ENCODE results near the gene DLX6. TPM values are rescaled to one million over a fixed set of nuclear protein-coding genes. Genes with fewer than 3 reads are reported as not detected.

The DLX6 gene
- total RNA-seq, 3 donors from 2014 or later: 0.32 TPM; not detected in 2

DNA sequence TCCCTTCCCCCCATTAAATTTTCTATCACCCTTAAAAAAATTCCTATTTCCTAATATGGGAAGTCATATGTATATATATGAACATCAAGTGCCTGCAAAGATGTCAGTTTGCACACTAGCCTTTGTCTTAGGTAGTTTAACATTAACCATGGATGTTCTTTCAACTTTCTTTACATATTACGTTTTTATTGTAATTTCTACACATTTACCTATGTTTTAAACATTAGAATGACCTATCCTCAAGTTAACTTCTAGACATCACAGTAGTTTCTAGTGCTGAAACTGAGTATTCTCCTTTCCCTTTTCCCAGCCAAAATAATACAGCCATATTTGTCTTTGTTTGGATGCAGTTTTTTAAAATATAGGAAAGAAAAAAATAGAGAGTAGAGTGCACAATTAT, 5.8 kb downstream of the DLX6 start:
- TF ChIP-seq, protein P1, sequence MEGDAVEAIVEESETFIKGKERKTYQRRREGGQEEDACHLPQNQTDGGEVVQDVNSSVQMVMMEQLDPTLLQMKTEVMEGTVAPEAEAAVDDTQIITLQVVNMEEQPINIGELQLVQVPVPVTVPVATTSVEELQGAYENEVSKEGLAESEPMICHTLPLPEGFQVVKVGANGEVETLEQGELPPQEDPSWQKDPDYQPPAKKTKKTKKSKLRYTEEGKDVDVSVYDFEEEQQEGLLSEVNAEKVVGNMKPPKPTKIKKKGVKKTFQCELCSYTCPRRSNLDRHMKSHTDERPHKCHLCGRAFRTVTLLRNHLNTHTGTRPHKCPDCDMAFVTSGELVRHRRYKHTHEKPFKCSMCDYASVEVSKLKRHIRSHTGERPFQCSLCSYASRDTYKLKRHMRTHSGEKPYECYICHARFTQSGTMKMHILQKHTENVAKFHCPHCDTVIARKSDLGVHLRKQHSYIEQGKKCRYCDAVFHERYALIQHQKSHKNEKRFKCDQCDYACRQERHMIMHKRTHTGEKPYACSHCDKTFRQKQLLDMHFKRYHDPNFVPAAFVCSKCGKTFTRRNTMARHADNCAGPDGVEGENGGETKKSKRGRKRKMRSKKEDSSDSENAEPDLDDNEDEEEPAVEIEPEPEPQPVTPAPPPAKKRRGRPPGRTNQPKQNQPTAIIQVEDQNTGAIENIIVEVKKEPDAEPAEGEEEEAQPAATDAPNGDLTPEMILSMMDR (IDR thresholded peaks at IDR 0.05): no peak
- Histone ChIP-seq H3K4me1 (ENCODE audit: low read depth) (peaks cover 4% of the 10 kb centered on the region), H3K4me3 (no peak overlapping the region), H3K9me3 (no peaks in the 10 kb centered on the region), H3K36me3 (ENCODE audit: low read depth) (no peaks in the 10 kb centered on the region)
- ATAC-seq: no peak
- DNase-seq: no peak
- intact Hi-C loops (cut with DNase I, micrococcal nuclease): no loop called here

DNA sequence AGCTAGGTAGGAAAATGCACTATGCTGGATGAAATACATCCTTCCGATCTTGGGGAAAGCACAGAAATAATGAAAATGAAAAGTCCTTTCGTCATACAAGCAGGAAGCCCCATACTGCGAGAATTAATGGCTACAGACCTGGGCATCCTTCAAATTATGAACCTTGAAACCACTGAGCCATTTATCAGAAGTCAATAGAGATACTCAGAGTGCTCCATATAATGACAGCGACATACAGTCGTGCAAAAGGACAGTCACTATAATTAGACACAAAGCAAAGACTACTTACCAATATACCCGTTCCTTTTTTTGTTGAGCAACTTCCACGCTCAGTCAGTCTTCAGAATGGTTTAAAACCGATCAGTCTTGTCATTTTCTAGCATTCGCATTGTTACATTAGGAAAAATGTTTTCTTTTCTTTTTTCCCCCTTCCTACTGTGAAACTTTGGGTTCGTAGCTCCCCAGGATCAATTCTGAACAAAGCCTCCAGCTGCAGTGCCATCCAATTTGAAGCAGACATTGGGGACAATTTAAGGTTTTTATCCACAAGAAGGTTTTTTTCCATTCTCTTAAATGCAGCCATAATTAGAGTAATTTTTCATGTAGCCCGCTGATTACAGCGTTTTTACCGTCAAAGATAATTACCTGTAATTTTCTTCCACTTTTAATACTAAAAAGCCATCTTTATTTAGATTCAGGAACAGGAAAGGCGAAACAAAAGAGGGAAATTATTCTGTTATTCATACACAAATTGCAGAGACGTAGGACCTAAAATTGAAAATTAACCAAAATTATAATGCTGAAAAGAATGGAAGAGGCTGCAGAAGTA, 6.4 kb downstream of the DLX6 start:
- DNase-seq (no peak), ATAC-seq (no peak)
- Histone ChIP-seq H3K4me3 (no peak overlapping the region), H3K36me3 (ENCODE audit: low read depth) (no peaks in the 10 kb centered on the region), H3K4me1 (ENCODE audit: low read depth) (no peaks in the 10 kb centered on the region), H3K9me3 (no peaks in the 10 kb centered on the region)
- intact Hi-C loops (cut with DNase I, micrococcal nuclease): no loop called here
- TF ChIP-seq, protein P1 (IDR thresholded peaks at IDR 0.05): no peak

DNA sequence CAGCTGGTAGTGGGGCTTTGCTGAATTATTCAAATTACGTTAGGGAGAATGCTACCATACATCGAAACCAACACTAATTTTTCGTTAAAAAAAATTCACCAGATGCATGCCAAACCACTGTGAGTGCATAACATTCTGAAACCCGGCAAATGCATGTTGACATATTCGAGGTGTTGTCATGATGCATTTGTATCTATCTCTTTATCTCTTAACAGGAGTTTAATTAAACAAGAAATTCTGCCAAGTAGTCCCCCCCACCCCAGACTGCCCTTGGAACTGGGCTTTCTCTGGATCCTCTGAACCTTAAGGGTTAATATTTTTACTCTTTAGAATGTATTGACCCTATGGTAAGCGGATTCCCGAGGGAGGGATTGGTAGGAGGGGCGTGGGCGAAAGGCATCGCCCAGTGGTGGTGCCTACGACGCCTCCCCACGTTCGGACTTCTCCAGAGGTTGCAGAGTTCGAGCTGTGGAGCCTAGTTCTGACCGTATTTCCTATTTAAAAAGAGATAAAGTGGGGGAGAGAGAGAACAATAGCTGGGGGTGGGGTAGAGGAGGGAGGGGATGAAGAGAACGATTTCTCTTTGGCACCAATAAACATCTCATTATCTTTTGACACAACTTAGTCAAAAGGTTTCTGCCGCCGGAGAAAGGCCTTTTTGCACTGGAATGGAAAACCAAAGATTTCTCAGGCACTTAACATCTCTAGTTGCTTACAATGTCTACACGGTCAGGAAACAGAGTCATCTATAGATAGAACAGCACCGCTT, 7.2 kb downstream of the DLX6 start:
- H3K4me1 ChIP-seq (ENCODE audit: low read depth): no peaks in the 10 kb centered on the region
- ATAC-seq (no peak), DNase-seq (no peak)
- no peaks in the 10 kb centered on the region for H3K36me3 ChIP-seq (ENCODE audit: low read depth)
- intact Hi-C loops (cut with DNase I, micrococcal nuclease): no loop called here
- H3K9me3 ChIP-seq: no peaks in the 10 kb centered on the region
- H3K4me3 ChIP-seq: no peak overlapping the region
- TF ChIP-seq, protein P1 (IDR thresholded peaks at IDR 0.05): no peak

DNA sequence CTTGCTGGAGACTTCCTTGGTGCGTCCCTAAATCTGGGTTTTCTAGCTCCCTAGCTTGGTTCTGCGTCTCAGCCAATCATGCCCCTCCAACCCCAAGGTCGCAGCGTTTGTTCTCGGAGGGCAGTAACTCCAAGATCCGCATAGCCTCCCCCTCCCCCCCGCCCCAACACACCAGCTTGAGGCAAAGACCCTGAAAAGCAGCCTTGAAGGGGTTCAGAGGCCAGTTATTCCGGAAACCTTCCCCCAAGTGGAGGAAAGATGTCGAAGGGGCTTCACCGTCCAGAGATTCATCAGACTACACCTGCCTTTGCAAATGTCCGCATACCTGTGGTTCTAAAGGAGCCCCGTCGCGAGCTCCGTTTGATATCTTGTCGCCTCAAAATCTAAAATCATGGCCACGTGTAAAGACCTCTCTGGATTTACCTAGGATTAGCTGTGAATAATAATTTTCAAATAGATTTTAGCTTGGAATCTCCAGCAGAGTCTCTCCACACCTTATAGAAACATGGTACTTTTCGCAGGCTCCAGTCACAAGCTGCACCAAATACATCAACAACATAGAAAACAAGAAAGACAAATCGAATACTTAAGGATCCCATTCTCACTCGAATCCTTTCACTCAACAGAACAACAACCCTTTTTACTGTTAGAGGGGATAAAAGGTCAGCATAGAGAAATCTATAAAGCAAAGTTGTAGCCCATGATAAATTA, 7.9 kb downstream of the DLX6 start:
- ATAC-seq (no peak), DNase-seq (no peak)
- H3K4me1 ChIP-seq (ENCODE audit: low read depth): no peaks in the 10 kb centered on the region
- TF ChIP-seq, protein P1 (IDR thresholded peaks at IDR 0.05): no peak
- no peaks in the 10 kb centered on the region for H3K36me3 ChIP-seq (ENCODE audit: low read depth)
- H3K9me3 ChIP-seq: no peaks in the 10 kb centered on the region
- H3K4me3 ChIP-seq: no peak overlapping the region
- intact Hi-C loops (cut with DNase I, micrococcal nuclease): no loop called here

DNA sequence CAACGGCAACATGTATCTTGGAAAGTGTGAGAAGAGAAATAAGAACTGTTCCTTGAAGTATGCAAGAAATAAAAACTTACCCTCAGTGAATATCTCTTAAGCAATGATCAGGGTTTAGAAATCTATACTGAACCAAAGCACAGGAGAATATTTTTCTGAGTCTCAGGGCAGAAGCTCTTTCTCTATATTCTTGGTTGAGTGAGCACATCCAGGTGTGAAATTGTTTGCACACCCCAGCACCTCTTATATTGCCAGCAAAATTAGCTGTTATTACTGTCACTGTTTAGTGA, 8.4 kb downstream of the DLX6 start:
- Histone ChIP-seq H3K4me1 (ENCODE audit: low read depth) (no peaks in the 10 kb centered on the region), H3K9me3 (no peaks in the 10 kb centered on the region), H3K4me3 (no peak overlapping the region), H3K36me3 (ENCODE audit: low read depth) (no peaks in the 10 kb centered on the region)
- intact Hi-C loops (cut with DNase I, micrococcal nuclease): no loop called here
- TF ChIP-seq, protein P1 (IDR thresholded peaks at IDR 0.05): no peak
- no peak for ATAC-seq
- DNase-seq: no peak
